Duodenal mucosa (tissue), 2 donors: ENCODE measurements around the gene NDUFS6.
"Not testable (repeated sequence)": the region's sequence is repeated elsewhere in the genome, so short reads cannot be mapped to it uniquely, and the experiment has no call there.

Experiments used
- H3K27ac ChIP-seq: one replicate; pipeline ENCODE4 v1.7.0; 2013; ENCODE audit warnings: low read depth, low read length
- H3K27me3 ChIP-seq, 2 donors: one replicate each; pipeline ENCODE4 v1.7.0; 2013; ENCODE audit warnings: low read length in 2 of 2, control low read depth in 1 of 2; ENCODE audit not compliant: insufficient read depth in 2 of 2, control insufficient read depth in 1 of 2
- H3K36me3 ChIP-seq, 2 donors: one replicate each; pipeline ENCODE4 v1.7.0; 2013; ENCODE audit warnings: low read length in 2 of 2, control low read depth in 1 of 2; ENCODE audit not compliant: insufficient read depth in 2 of 2, control insufficient read depth in 1 of 2
- H3K4me1 ChIP-seq, 2 donors: one replicate each; pipeline ENCODE4 v1.7.0; 2013; ENCODE audit warnings: low read length in 2 of 2, control low read depth in 1 of 2; ENCODE audit not compliant: insufficient read depth in 2 of 2, control insufficient read depth in 1 of 2
- H3K4me3 ChIP-seq, 2 donors: one replicate each; pipeline ENCODE4 v1.7.0; 2013; ENCODE audit warnings: low read length in 2 of 2, low read depth in 1 of 2
- H3K9ac ChIP-seq, 2 donors: one replicate each; pipeline ENCODE4 v1.7.0; 2013; ENCODE audit warnings: low read length in 2 of 2, low read depth in 1 of 2
- H3K9me3 ChIP-seq, 2 donors: one replicate each; pipeline ENCODE4 v1.7.0; 2013; ENCODE audit warnings: low read length in 2 of 2, control low read depth in 1 of 2; ENCODE audit not compliant: control insufficient read depth in 1 of 2

Gene NDUFS6

DNA sequence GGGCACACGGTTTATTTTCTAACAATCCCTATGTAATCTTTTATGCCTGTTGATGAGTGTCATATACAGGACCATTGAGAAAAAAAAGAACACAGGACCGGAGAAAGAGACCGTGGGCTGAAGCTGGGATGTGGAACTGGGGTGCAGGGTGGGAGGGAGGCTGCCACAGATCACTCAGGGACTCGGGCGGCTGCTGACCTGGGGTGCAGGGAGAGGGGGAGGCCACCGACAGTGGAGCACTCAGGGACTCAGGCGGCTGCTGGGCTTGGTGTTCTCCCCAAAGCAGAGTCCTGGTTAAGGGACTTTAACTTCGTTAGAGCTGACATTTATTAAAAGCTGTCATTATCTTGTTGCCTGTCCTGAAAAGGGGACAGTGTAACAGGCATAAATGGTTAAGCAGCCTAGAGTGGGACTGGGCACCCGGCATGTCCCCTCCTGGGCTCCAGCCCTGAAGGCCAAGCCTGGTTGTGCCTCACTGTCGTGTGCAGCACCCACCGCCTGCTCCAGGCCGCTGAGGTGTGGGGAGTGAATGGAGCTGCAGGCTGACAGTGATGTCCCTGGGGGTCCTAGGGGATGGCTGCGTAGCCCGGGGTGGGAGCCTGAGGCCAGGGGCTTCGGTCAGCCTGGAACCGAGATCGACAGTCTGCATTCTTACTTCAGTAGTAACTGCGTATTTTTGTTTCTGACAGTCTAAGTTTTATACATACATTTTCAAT lies 14.0 kb downstream of the NDUFS6 start:
- Histone ChIP-seq H3K36me3 (peaks cover 56 to 88% of the 10 kb centered on the region in 2 donors), H3K9ac (no peak overlapping the region), H3K27ac (no peak overlapping the region), H3K9me3 (no peaks in the 10 kb centered on the region), H3K27me3 (no peaks in the 10 kb centered on the region), H3K4me1 (no peaks in the 10 kb centered on the region), H3K4me3 (no peak overlapping the region)

DNA sequence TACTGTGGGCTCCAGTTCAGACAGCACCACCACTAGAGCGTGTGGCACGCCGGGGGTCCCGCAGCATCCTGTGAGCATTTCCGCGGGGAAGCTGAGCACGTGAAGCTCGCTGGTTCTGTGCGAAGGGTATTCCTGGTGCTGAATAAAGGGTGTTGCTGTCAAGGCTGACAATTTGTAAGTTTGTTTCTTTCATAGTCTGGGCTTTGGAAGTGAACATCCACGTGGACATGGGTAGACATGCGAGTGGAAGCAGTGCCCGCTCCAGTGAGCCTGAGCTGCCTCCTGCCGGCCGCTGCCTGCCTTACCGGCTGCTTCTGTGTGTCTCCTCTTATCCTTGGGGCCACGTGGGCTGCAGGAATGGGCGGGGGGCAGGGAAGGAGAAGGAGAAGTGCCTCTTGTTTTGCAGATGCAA lies 14.7 kb downstream of the NDUFS6 start:
- Histone ChIP-seq H3K4me1 (no peaks in the 10 kb centered on the region), H3K9me3 (no peaks in the 10 kb centered on the region), H3K9ac (no peak overlapping the region), H3K27ac (no peak overlapping the region), H3K36me3 (peaks cover 54 to 88% of the 10 kb centered on the region in 2 donors), H3K4me3 (no peak overlapping the region), H3K27me3 (no peaks in the 10 kb centered on the region)

DNA sequence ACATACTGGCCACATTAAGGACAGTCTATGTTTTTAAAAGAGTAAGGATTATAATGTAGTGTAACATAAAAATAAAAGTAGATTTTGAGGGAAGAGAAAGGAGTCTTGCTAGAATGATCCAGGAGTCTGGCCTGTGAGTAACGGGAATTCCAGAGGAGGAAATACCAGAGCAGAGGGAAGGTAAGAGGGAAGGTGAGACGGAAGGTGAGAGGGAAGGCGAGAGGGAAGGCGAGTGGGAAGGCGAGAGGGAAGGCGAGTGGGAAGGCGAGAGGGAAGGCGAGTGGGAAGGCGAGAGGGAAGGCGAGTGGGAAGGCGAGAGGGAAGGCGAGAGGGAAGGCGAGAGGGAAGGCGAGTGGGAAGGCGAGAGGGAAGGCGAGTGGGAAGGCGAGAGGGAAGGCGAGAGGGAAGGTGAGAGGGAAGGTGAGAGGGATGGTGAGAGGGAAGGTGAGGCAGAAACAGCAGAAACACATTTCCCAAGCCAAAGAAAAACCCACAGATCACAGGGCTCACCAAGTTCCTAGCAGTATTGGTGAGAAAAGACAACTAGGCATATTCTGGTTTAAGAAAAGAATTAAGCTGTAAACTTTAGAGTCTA lies 15.4 kb downstream of the NDUFS6 start:
- H3K9ac ChIP-seq, H3K27me3 ChIP-seq, H3K4me3 ChIP-seq, H3K9me3 ChIP-seq, H3K4me1 ChIP-seq, H3K27ac ChIP-seq: not testable (repeated sequence)
- peaks cover 52 to 93% of the 10 kb centered on the region in 2 donors for H3K36me3 ChIP-seq

DNA sequence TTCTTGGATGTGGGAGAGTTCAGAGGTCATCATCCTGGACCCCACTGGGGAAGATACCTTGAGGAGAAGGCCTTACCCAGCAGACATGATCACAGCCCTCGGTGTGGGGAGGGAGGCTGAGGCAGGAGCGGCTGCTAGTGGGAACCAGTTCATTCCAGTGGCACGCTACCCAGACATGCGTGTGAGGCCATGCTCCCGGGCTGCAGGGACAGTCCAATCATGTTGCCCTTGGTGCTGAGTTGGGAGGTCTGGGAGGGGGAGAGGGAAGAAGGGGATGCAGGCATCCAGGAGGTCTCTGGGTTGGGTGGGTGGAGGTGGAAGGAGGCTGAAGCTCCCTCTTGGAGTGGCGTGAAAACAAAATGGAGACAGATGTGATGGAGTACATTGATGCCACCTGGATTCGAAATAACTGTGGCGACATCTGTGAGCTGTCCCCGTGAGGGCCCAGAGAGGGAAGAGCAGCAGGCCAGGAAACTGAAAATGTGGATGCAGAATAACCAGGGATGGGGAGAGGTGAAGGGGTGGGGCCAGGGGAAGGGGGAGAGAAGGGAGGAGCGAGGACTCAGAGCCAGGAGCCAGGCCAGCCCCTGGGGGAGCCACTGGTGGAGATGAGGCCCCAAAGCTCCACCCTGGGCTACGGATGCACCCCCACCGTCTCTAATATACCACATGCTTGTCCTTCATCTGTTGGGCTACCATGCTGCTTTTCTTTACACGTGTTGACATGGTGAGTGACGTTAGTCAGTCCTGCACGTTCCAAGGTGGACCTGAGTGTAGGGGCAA lies 16.2 kb downstream of the NDUFS6 start:
- H3K27ac ChIP-seq, result no peak overlapping the region
- no peak overlapping the region for H3K4me3 ChIP-seq
- peaks cover 52 to 95% of the 10 kb centered on the region in 2 donors for H3K36me3 ChIP-seq
- H3K9ac ChIP-seq, result no peak overlapping the region
- H3K27me3 ChIP-seq, result no peaks in the 10 kb centered on the region
- H3K9me3 ChIP-seq, result no peaks in the 10 kb centered on the region
- H3K4me1 ChIP-seq, result no peaks in the 10 kb centered on the region

DNA sequence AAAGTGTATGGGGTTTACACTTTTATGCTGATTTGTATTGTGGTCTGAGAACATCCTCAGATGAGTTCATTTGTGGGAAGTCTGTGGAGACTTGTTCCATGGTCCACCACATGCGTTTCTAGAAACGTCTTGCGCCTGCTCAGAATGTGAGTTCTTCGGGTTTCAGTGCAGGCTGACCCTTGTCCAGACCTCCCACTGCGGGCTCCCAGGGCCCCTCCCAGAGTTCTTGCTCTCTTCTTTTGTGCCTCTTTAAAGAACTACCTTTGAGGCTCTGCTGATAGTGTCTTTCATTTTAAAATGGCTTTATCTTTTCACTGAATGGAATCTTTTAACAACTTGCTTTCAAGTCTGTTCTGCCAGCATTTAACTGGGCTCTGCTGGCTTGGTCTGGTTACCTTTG lies 17.6 kb downstream of the NDUFS6 start:
- Histone ChIP-seq H3K27me3 (no peaks in the 10 kb centered on the region), H3K36me3 (peaks cover 45 to 86% of the 10 kb centered on the region in 2 donors), H3K4me3 (no peak overlapping the region), H3K4me1 (no peaks in the 10 kb centered on the region), H3K9me3 (no peaks in the 10 kb centered on the region), H3K9ac (no peak overlapping the region), H3K27ac (no peak overlapping the region)

DNA sequence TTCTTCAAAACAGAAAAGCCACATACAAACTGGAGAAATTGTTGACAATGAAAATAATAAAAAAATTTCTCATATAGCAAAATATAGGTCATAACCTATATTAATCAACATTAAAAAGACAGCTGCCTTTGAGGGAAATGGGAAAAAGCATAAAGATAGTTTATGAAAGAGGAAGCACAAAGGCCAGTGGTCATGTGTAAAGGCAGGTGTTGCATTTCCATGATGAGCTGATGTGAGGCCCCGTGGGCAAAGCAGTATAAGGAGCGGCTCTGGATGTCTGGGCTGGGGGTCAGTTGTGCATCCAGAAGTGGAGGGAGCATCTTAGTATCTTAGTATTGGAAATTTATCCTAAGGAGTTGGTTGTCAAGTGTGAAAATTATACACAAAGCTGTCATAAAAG lies 18.3 kb downstream of the NDUFS6 start:
- Histone ChIP-seq H3K36me3 (peaks cover 38 to 83% of the 10 kb centered on the region in 2 donors), H3K9ac (no peak overlapping the region), H3K9me3 (no peaks in the 10 kb centered on the region), H3K4me3 (no peak overlapping the region), H3K27me3 (no peaks in the 10 kb centered on the region), H3K4me1 (no peaks in the 10 kb centered on the region), H3K27ac (no peak overlapping the region)

DNA sequence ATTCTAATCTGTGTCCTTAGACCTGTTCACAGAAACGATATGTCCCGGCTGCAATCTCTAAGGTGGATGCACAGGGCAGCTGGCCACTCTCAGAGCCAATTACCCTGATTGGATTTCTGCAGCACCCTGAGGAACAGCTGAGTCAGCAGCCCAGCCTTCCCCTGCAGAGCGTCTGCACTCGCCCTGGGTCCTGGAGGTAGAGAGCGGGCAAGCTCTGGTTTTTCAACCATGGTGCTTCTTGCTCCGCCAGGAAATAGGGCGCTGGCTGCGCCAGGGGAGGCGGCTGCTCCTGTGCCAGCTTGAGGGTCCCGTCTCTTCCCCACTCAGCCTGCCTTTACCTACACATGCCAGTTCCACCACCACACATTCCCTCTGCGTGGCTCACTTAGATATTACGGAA lies 19.2 kb downstream of the NDUFS6 start:
- Histone ChIP-seq H3K4me3 (no peak overlapping the region), H3K27me3 (no peaks in the 10 kb centered on the region), H3K36me3 (peaks cover 29 to 82% of the 10 kb centered on the region in 2 donors), H3K9ac (no peak overlapping the region), H3K9me3 (no peaks in the 10 kb centered on the region), H3K27ac (no peak overlapping the region), H3K4me1 (no peaks in the 10 kb centered on the region)

DNA sequence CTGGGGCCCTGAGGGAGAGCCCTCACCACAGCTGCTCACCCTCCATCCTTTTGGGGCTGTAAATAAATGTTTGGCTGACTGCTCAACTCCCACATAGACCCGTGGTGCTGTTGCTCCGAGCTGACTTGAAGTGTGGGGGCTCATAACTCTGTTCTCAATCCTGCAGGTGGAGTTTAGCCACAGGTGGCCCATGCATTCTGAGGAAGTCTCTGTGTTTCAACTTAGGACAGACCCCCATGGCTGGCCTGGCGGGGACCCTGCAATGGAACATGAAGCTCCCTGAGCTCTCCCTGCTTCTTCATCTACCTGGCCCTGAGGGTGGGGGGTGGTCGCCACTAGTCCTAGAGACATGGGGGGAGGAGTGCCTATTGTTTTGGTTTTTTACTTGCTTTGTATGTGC lies 19.7 kb downstream of the NDUFS6 start:
- H3K4me3 ChIP-seq, result no peak overlapping the region
- H3K4me1 ChIP-seq, result no peaks in the 10 kb centered on the region
- no peak overlapping the region for H3K9ac ChIP-seq
- H3K36me3 ChIP-seq, result peaks cover 24 to 78% of the 10 kb centered on the region in 2 donors
- H3K27me3 ChIP-seq, result no peaks in the 10 kb centered on the region
- no peaks in the 10 kb centered on the region for H3K9me3 ChIP-seq
- no peak overlapping the region for H3K27ac ChIP-seq

DNA sequence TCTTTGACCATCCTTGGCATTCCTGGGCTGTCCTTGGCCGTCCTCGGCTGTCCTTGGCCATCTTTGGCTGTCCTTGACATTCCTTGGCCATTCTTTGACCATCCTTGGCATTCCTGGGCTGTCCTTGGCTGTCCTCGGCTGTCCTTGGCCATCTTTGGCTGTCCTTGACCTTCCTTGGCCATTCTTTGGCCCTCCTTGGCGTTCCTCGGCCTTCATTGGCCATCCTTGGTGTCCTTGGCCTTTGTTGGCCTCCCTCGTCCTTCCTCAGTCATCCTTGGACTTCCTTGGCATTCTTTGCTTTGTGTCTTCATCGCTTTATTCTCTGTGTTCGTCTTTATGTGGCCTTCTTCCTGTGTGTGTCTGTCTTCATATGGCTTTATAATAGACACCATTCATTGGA lies 20.7 kb downstream of the NDUFS6 start:
- Histone ChIP-seq H3K27me3 (no peaks in the 10 kb centered on the region), H3K27ac (no peak overlapping the region), H3K9me3 (no peaks in the 10 kb centered on the region), H3K4me1 (no peaks in the 10 kb centered on the region), H3K9ac (no peak overlapping the region), H3K4me3 (no peak overlapping the region), H3K36me3 (peaks cover 19 to 69% of the 10 kb centered on the region in 2 donors)

DNA sequence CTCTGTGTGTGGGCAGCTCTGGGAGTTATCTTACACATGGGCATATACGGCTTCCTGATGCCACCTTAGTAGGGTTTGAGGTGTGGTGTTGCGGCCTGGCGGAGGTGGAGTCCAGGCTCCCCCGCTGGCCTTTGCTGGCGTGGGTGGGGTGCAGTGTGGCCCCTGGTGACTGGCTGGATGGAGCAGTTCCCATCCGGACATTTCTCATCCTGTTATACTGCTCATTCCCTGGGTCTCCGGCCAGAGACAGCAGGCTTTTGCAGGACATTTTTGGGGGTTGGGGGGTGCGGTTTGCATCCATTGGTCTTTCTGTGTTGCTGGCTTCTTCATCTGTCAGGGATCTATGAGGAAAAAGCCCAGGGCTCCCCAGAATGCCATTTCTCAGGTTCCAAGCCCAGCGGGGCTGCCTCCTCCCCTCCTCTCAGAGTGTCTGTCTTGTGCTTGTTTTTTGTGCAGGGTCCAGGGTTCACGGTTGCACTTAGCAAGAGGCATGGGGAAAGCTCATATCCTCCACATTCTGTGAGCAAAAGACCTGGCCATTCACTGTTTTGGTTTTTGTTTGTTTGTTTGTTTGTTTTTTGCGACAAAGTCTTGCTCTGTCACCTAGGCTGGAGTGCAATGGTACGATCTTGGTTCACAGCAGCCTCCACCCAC lies 22.3 kb downstream of the NDUFS6 start:
- Histone ChIP-seq H3K9ac (no peak overlapping the region), H3K27me3 (no peaks in the 10 kb centered on the region), H3K36me3 (peaks cover 5 to 52% of the 10 kb centered on the region in 2 donors), H3K27ac (no peak overlapping the region), H3K9me3 (no peaks in the 10 kb centered on the region), H3K4me1 (no peaks in the 10 kb centered on the region), H3K4me3 (no peak overlapping the region)
